Forelimb muscle (tissue), 1 donor: ENCODE results near the gene DAAM2. TPM values are rescaled to one million over a fixed set of nuclear protein-coding genes. Genes with fewer than 3 reads are reported as not detected.

Experiments used
- DNase-seq: peaks from one replicate; pipeline ENCODE4 v3.0.0-alpha.2; 2013; ENCODE audit warnings: low read depth
- polyA plus RNA-seq: library from polyadenylated mRNA; unstranded; fragments of 120-200 nt; gene quantifications from one replicate; pipeline ENCODE4 v1.2.1, GENCODE V29; 2013; ENCODE audit not compliant: insufficient read length

DAAM2 gene
- polyA plus RNA-seq, 1 donor: 35.2 TPM

- DNase-seq: no peak
These were observed 56.0 kb downstream of the DAAM2 start for GRCh38 chr6:39848171-39848570.

GRCh38 chr6:39849228-39849627 lies 57.1 kb downstream of the DAAM2 start:
- no peak for DNase-seq

- no peak for DNase-seq
These were observed 57.6 kb downstream of the DAAM2 start for GRCh38 chr6:39849764-39850163.

DNA sequence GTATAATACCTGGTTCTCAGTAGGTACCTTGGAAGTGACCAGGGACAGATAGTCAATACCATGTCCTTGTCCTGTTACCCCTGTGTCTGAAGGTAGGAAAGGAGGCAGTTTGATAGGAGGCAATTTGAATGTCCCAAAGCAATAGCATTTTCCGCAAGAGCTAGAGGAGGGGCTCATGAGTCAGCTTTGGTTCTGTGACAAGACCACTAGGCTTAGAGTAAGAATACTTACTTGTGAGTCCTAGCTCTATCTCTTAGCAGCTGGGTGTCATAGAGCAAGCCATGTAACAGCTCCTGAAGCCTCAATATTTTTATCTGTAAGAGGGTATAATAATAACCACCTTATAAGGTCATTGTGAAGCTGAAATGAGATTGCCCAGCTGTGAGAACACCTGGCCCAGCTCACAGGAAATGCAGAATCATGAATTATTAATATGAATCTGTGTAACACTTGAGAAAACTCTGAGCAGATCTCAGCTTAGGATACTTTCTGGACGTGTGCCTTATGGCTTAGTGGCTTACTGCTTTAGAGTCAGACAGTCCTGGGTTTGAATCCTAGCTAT lies 58.6 kb downstream of the DAAM2 start:
- no peak for DNase-seq

DNA sequence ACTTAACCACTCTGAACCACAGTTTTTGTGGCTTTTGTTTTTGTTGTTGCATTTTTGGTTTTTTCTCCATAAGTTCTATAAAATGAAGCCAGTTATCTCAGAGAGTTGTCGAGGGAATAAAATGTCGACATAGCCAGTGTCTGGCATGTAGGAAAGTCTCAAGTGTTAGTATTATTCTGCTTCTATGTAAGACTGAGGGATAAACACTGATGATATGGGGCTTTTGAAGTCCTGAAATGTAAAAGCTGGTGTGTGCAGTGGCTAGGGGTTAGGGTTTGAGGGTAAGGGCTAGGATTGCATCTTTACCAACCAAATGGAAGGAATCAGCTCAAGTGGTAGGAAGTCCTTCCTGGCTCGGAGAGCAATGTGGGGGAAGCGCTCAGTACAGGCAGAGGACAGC lies 59.2 kb downstream of the DAAM2 start:
- no peak for DNase-seq

DNA sequence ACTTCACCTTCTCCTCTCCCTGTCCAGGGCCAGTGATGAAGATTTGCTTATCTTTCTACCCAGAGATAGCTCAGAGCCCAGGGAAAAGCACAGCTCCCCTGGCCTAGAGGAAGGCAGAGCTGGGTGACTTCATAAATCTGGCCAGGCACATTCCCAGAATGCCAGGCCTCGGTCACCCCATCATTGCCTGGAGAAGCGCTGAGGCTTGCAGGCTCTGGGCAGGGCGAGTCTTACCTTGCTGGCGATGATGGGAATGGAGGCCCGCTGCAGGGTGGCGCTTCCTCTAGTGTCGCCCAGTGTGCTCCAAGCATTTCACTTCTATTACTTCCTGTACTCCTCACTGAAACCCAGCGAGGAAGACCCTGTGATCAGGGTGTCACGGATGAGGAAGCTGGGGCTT lies 60.1 kb downstream of the DAAM2 start:
- no peak for DNase-seq

GRCh38 chr6:39853604-39854003 lies 61.4 kb downstream of the DAAM2 start:
- DNase-seq: no peak

DNA sequence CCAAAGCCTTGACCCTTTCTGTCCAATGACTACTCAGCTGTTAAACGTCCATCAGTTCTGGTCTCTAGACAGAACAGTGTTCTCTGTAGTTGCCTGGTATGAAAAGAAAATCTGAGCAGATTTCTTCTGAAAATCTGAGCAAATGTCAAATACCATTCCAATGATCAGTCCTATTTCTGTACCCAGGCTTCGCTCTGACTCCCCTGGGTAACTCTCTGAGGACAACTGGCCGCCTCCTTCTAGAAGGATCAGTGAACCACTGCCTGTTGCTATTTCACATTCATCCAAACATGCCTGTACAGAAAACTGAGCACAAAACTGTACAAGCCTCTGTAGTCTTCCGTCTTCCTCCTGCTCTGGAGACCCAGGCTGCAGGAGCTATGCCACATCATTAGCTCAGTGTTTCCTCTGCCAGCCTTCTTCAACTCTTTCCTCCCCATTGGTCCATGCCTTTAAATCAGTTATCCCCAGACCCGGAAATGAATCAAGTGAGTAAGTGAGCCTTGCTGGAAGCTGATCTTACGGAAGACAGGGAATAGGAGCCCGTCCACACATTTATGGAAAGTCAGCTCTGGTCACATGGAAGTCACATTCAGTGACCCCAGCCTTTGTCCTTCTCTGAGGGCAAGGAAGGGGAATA lies 63.3 kb downstream of the DAAM2 start:
- DNase-seq: no peak

DNA sequence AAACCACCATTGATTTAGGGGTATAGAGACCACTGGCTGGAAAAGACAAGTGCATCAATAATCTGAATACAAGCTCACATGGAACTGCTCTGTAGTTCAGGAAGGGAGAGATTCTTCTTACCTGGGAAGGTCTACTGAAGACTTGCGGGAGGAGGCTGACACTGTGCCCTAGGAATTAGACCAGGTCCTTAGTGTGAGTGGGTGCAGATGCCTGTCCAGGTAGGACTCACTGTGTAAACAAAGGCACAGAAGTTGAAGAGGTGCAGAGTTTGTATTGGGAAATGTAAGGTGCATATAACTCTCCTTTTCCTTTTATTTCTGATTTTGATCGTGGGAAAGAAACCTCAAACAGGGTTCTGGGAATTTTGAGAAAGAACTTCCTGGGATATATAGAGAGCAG lies 66.8 kb downstream of the DAAM2 start:
- DNase-seq: no peak

DNA sequence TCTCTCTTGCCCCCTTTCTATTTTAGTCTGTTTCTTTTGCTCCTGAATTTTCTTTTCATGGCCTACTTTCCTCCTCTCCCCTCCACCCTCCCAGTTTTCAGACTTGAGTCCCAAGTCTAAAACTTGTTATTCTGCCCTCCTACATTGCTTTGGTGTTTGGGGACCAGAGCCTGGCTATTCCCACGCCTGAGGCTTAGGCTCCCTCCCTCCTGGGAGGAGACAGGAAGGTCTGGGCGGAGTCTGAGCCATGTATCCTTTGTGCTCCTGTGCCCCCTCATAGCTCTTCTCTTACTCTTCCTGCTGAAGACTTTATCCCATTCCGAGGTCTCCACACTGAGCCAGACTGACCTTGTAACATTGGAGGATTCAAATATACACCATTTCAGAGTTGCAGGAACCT lies 69.5 kb downstream of the DAAM2 start:
- DNase-seq: no peak

DNA sequence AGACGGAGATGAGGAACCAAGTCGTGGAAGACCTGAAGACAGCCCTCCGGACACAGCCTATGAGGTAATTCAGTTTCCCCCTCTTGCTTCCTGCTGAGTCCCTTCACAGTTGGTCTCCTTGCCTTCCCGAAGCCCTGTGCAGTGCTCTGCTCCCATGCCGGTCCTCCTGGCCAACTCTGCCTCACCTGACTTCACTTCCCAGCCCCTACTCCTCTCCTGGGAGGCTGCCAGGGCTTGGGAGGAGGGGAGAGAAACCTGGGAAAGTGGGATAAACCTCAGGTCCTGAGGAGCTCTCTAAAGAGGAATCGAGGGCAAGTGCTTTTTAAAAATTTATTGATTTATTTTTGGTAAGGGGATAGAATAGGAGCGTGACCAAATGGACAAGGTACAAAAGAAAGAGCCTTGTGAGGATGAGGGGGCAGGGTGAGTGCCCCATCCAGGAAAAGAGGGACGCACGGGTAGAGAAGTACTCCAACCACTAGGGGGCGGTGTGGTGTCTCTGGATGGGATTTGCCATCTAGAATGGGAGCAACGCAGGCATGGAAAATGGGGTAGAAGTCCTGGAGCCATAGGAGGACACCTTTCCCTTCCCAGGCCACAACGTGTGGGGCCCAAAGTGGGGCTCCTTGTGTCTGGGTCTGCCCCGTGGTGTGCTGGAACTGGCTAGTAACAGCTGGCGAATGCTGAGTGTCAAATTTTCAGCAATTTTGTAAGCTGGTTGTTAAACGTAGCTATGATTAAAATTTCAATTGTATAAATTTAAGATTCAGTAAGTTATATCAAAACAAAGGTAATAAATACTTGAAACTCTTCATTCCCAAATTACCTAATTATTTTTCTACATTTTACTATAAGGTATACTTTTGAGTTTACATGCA lies 73.1 kb downstream of the DAAM2 start:
- no peak for DNase-seq

DNA sequence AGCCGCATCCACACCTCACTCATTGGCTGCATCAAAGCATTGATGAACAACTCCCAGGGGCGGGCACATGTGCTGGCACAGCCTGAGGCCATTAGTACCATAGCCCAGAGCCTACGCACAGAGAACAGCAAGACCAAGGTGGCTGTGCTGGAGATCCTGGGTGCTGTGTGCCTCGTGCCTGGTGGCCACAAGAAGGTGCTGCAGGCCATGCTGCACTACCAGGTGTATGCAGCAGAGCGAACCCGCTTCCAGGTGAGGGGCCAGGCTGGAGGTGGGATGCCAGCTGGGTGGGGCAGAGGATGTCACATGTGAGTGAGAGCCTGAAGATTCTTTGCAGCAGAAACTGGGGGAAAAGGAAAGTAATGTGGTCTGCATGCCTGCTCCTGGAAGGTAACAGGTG lies 75.4 kb downstream of the DAAM2 start:
- no peak for DNase-seq

DNA sequence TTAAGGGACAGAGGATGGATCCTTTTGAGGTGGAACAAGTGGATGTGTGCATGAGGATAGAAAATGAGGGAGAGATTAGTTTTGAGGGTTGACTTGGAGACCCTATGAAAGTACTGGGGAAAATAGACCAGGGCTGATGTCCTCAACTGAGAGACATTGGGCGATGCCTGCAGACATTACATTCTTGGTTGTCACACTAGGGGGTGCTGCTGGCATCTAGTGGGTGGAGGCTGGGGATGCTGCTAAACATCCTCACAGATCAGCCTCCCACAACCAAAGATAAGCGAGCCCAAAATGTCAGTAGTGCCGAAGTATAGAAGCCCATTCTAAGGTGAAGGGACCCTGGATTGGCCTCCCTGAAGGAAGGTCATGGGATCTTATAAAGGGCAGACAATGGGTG lies 78.8 kb downstream of the DAAM2 start:
- DNase-seq: no peak

- DNase-seq: no peak
These were observed 81.3 kb downstream of the DAAM2 start for GRCh38 chr6:39873439-39873838.

DNA sequence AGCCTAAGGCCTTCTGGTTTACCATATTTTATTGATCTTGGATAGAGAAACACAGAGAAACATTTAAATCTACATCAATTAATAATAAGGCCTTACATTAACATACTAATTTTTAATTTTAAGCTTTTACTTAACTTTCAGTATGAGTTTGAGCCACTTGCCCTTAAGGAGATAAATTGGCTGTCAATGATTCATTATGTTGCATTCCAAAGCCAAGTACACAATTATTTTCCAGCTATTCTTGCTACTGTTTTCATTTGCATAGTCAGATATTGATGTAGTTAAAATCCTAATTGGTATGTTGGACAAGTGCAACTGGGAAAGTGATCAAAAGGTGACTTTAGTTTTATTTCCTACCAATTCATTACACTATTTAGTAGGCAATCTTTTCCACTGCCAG lies 83.9 kb downstream of the DAAM2 start:
- no peak for DNase-seq

GRCh38 chr6:39876826-39877225 lies 84.7 kb downstream of the DAAM2 start:
- no peak for DNase-seq

GRCh38 chr6:39879535-39879934 lies 87.4 kb downstream of the DAAM2 start:
- DNase-seq: no peak

DNA sequence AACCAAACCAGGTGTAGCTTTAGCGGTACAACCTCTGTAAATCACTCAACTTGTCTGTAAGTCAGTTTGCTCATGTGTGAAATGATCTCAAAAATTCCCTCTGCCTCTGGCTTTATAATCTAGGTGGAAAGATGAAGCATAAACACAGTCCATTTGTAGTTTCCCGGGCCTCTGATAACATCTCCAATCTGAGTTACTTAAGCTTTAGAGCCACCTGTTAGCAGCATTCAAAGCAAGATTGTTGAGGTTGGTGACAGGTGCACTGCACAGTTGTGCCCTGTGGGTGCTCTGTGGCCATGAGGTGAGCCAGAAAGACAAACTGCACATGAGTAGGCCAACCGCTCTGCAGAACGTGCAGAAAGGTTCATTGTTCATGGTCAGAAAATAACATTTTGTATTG lies 88.4 kb downstream of the DAAM2 start:
- DNase-seq: no peak

- DNase-seq: no peak
These were observed 89.8 kb downstream of the DAAM2 start for GRCh38 chr6:39881851-39882530.

DNA sequence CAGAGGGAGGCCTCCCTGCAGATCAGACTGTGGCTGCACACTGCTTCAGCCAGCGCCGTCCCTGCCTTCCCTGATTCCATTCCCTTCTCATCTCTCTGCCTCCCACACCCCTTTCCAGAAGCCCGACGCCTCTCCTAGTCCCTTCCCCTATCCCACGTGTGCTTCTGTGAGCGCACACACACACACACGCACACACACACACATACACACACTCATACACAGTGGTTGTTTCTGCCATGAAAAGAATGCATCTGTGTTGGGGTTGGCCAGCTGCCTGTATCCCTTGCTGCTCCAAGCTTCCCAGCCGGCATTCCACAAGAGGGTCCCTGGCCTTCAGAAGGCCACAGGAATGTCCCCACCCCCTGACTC lies 90.3 kb downstream of the DAAM2 start:
- peak; percentile 38 for DNase-seq

DNA sequence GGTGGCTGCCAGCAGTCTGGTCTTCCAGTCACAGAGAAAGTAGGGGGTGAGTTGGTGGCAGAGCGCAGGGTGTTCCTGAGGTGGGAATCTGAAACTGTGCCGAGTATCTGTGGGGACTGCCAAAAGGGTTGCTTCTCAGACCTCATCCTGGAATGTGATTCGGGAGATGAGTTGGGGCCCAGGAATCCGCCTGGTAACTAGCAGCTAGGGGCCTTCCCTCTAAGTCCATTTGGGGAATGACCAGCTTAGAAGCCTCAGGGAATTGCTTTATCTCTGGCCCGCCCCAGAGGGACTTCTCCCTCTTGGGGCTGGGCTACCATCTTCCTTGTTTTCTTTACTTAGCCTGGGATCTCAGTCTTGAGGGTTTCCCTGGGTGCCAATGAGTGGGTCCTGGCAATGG lies 92.5 kb downstream of the DAAM2 start:
- no peak for DNase-seq

DNA sequence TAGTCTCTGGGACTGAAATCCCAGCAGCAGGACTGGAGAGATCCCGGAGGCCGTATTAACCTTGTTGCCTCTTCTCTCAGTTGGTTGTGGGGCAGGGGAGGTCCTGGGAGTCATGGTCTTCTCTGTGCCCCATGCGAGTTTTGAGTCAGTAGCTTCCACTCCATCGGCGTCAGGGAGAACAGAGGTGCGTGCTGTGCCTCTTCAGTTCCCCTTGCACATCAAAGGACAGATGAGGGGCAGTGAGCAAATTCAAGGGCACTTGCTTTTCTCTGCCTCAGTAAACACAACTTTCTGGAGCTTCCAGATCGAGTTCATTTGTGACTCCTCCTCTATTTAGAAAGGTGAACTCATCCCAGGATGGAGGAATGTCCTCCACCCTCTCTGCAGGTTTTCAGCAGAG lies 93.5 kb downstream of the DAAM2 start:
- DNase-seq: no peak

- DNase-seq: no peak
These were observed 94.7 kb downstream of the DAAM2 start for GRCh38 chr6:39886871-39887270.
